Mammary epithelial cell (primary cell): Measurements from ENCODE around the gene POLDIP3.

Source experiments
- EZH2 ChIP-seq: IDR thresholded peaks from 2 replicates; pipeline ENCODE4 v1.6.1; 2012; ENCODE audit warnings: low read length, inconsistent platforms, borderline replicate concordance
- TF ChIP-seq, protein P1 (sequence below), 2 donors: IDR thresholded peaks in 1 of 2; conservative IDR thresholded peaks in 1 of 2; 2 replicates each; pipeline ENCODE4 v1.5.1; 2011 to 2012; ENCODE audit warnings: inconsistent platforms in 2 of 2, low read length in 2 of 2, mild to moderate bottlenecking in 2 of 2, control low read depth in 1 of 2, low read depth in 1 of 2; ENCODE audit not compliant: insufficient read depth in 1 of 2; ENCODE audit errors: extremely low read depth in 1 of 2

DNA sequence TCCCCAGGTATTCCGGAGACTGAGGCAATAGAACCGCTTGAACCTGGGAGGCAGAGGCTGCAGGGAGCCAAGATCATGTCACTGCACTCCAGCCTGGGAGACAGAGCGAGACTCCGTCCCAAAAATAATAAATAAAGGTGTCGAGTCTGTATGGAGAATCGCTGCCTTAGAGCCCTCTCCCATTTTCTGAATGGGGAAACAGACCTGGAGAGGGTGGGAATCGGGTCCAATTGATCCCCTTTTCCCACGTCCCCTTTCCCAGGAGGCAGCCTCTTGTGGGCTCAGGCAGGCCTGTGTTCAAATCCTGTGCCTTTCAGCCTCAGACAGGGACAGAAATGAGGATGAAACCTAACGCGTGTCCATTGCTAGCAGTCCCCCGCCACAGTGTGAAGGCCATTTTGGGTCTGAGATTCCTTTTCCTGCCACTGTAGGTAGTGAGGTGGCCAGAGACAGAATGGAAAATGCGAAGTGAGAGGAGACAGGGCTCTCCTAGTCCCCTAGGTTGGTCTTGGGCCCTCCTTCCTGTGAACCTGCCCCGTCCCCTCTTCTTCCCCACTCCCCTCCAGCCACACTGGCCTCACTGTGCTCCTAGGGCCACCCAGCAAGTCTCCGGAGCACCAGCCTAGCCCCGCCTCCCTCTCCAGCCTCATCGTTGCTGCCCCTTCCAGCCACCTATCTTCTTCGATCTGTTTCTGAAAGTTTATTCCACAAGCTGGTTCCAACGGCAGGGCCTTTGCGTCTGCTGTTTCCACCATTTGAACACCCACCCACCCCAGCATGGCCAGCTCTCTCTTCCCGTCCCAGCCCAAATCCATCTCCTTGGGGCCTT, 2.7 kb upstream of the POLDIP3 start:
- TF ChIP-seq, protein P1, sequence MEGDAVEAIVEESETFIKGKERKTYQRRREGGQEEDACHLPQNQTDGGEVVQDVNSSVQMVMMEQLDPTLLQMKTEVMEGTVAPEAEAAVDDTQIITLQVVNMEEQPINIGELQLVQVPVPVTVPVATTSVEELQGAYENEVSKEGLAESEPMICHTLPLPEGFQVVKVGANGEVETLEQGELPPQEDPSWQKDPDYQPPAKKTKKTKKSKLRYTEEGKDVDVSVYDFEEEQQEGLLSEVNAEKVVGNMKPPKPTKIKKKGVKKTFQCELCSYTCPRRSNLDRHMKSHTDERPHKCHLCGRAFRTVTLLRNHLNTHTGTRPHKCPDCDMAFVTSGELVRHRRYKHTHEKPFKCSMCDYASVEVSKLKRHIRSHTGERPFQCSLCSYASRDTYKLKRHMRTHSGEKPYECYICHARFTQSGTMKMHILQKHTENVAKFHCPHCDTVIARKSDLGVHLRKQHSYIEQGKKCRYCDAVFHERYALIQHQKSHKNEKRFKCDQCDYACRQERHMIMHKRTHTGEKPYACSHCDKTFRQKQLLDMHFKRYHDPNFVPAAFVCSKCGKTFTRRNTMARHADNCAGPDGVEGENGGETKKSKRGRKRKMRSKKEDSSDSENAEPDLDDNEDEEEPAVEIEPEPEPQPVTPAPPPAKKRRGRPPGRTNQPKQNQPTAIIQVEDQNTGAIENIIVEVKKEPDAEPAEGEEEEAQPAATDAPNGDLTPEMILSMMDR (conservative IDR thresholded peaks at IDR 0.05 in 1 of 2, IDR thresholded peaks at IDR 0.05 in 1 of 2; ENCODE audit: extremely low read depth in 1 of 2, insufficient read depth in 1 of 2, low read depth in 1 of 2, low read length in 2 of 2) = no peak
- TF ChIP-seq EZH2 = no peak
